Activated T-cell treated with anti-CD3 and anti-CD28 coated beads for 1 hour (primary cell): Measurements from ENCODE around the gene ATP2B1.

ENCODE experiments used
- DNase-seq: peaks from one replicate; pipeline ENCODE4 v3.0.0-alpha.2; 2020; ENCODE audit warnings: low read depth

ATP2B1 gene

GRCh38 chr12:89539426-89540223 is 169.0 kb downstream of the ATP2B1 start:
- DNase-seq: no peak

- no peak for DNase-seq
Measured at GRCh38 chr12:89538897-89539296, 169.7 kb downstream of the ATP2B1 start.
